BLaER1 treated with 17β-estradiol and CSF1 and Interleukin-3, amounts not matched to agents 10 nM and 100 nM (cell line): ENCODE measurements around the gene CEPT1.

ENCODE experiments used
- H3K27ac ChIP-seq, 11 experiments: shearing (Covaris generic); formaldehyde crosslinking; 2 replicates each; pipeline ENCODE4 v1.8.1; 2022
- H3K27me3 ChIP-seq, 11 experiments: shearing (Covaris generic); formaldehyde crosslinking; 2 replicates each; pipeline ENCODE4 v1.8.1; 2022
- H3K36me3 ChIP-seq, 11 experiments: shearing (Covaris generic); formaldehyde crosslinking; 2 replicates each; pipeline ENCODE4 v1.8.1; 2022
- H3K4me1 ChIP-seq, 10 experiments: shearing (Covaris generic); formaldehyde crosslinking; 2 replicates each; pipeline ENCODE4 v1.8.1; 2022
- H3K4me2 ChIP-seq, 11 experiments: shearing (Covaris generic); formaldehyde crosslinking; 2 replicates each; pipeline ENCODE4 v1.8.1; 2022
- H3K4me3 ChIP-seq, 10 experiments: shearing (Covaris generic); formaldehyde crosslinking; 2 replicates each; pipeline ENCODE4 v1.8.1; 2022
- H3K9ac ChIP-seq, 11 experiments: shearing (Covaris generic); formaldehyde crosslinking; 2 replicates each; pipeline ENCODE4 v1.8.1; 2022
- H3K9me3 ChIP-seq, 11 experiments: shearing (Covaris generic); formaldehyde crosslinking; replicated peaks in 1 of 11; 2 replicates each; pipeline ENCODE4 v1.8.1; 2022
- H4K20me1 ChIP-seq, 11 experiments: shearing (Covaris generic); formaldehyde crosslinking; 2 replicates each; pipeline ENCODE4 v1.8.1; 2022
- Cebpa-rat ChIP-seq, 11 experiments: shearing (Covaris generic); IDR thresholded peaks; 2 replicates each; pipeline ENCODE4 v1.8.1; 2022

CEPT1 gene

DNA sequence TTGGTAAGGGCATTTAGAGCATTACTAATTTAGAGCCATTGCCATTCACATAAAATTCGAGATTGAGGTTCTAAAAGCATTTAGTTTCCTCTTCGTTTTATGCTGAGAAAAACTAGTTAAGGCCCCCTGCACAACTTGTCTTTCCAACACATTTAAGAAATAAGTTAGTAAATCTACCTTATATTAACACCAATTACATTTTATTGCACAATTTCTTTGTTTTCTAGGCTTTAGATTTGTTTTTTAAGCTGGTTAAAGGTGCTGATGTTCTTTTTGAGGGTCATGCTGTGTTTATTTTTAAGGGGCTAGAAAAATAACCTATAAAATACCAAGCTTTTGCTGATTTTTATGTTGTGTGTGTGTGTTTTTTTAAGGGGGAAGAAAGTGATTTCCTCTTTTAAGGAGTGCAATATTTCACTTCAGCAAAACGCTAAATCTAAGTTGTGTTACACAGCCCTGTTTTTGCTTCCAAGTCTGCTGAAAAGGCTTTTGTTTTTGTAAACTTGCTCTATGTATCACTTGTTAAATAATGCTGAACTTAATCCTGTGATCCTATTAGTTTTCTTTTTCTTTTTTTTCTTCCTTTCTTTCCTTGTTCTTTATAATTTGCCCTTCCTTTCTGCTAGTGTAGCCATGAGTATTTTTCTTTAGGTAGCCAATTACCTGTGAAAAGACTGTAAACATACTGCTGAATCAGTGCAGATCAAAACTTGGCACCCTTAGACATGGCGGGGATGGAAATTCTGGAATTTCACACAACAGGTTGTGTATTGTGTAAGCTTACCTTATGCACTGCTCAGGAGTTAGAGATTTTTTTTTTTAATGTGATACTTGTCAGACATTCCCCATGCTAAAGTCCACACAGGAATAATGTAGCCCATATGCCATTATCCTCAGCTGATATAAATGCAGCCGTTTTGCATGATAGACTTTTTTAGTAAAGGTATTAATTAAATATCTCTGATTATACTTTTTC lies 1.5 kb downstream of the CEPT1 start:
- peak in 2 of 11 experiments; percentile 16 to 55; a peak in 1 of 22 replicates for TF ChIP-seq Cebpa-rat (IDR thresholded peaks at IDR 0.05)
- Histone ChIP-seq H3K36me3 (peaks cover 6 to 48% (median 21%) of the 10 kb centered on the region in 11 experiments), H3K4me1 (peaks cover 27 to 72% (median 33%) of the 10 kb centered on the region in 10 experiments), H3K9me3 (no peaks in the 10 kb centered on the region), H3K4me3 (peak overlapping the region; percentile 79 to 98 (median 90)), H4K20me1 (peaks cover 8 to 60% (median 42%) of the 10 kb centered on the region in 11 experiments; a peak in 20 of 22 replicates), H3K27ac (peak overlapping the region in 10 of 11 experiments; percentile 83 to 96 (median 92); a peak in 19 of 22 replicates), H3K9ac (peak overlapping the region; percentile 86 to 97 (median 93)), H3K4me2 (peak overlapping the region; percentile 77 to 98 (median 88)), H3K27me3 (no peaks in the 10 kb centered on the region)

DNA sequence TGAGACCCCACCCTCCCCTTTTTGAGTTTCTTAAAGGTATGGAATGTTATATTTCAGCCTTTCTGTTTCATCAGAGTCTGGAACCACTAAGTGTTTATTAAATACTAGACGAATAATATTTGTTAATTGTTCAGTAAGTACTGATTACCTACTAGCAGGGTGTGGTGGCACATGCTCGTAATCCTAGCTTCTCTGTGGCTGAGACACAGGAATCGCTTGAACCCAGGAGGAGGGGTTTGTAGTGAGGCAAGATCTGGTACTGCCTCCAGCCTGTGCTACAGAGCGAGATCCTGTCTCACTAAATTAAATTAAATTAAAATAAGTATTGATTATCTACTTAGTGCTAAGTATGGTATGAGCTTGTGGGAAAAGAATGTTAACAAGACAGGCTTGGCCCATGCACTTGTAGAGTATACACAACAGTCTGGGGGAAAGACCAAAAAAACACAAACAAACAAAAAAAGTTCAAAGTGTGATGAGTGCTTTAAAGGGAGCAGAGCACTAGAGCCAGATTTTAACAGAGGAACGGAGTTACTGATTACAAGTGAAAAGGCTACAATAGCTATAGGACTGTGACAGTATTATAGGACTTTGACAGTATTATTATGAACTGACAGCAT lies 2.4 kb downstream of the CEPT1 start:
- Histone ChIP-seq H3K4me3 (peak overlapping the region in 3 of 10 experiments; percentile 88 to 93 (median 90); a peak in 6 of 20 replicates), H3K36me3 (peaks cover 5 to 43% (median 19%) of the 10 kb centered on the region in 11 experiments)

DNA sequence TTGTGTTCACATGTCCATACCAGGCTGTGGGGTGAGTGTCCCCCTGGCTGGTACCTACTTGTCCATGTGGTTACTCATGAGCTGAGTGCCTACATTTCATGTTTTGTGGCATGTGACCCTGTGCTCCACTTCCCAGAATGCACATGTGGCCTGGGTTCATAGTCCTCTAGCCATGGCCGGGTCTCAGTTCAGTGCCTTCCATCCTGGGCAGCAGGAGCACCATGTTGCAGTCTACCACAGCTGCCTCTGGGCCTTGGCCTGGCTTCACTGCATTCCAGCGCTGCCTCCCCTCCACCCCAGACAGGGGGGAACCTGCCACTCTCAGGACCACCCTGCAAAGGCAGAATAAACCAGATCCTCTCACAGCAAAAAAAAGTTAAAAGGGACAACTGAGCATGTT lies 5.5 kb downstream of the CEPT1 start:
- no peak overlapping the region for H3K4me3 ChIP-seq
- peaks cover 17 to 87% (median 21%) of the 10 kb centered on the region in 10 experiments for H3K4me1 ChIP-seq
- no peaks in the 10 kb centered on the region for H3K9me3 ChIP-seq
- H3K27ac ChIP-seq, result peak overlapping the region in 1 of 11 experiments; percentile 0; a peak in 2 of 22 replicates
- no peaks in the 10 kb centered on the region for H3K27me3 ChIP-seq
- H3K9ac ChIP-seq, result no peak overlapping the region
- no peak for TF ChIP-seq Cebpa-rat (IDR thresholded peaks at IDR 0.05)
- H3K36me3 ChIP-seq, result peaks cover 36 to 68% (median 46%) of the 10 kb centered on the region in 11 experiments
- H3K4me2 ChIP-seq, result peak overlapping the region in 3 of 11 experiments; percentile 33 to 83 (median 75); a peak in 5 of 22 replicates
- peaks cover 12 to 98% (median 69%) of the 10 kb centered on the region in 11 experiments; a peak in 21 of 22 replicates for H4K20me1 ChIP-seq

More for the DNA sequence above, 2.4 kb downstream of the CEPT1 start:
- Histone ChIP-seq H3K4me2 (peak overlapping the region; percentile 77 to 98 (median 88); a peak in 19 of 22 replicates), H3K27me3 (no peaks in the 10 kb centered on the region), H3K9ac (peak overlapping the region in 5 of 11 experiments; percentile 92 to 97 (median 94); a peak in 7 of 22 replicates), H4K20me1 (peaks cover 12 to 68% (median 51%) of the 10 kb centered on the region in 11 experiments; a peak in 21 of 22 replicates), H3K4me1 (peaks cover 27 to 72% (median 33%) of the 10 kb centered on the region in 10 experiments), H3K27ac (peak overlapping the region in 3 of 11 experiments; percentile 90 to 95 (median 93); a peak in 4 of 22 replicates), H3K9me3 (no peaks in the 10 kb centered on the region)
- TF ChIP-seq Cebpa-rat (IDR thresholded peaks at IDR 0.05), result no peak

- H3K4me3 ChIP-seq, result no peak overlapping the region
- H3K27me3 ChIP-seq, result no peaks in the 10 kb centered on the region
- H3K4me2 ChIP-seq, result peak overlapping the region in 3 of 11 experiments; percentile 33 to 83 (median 75); a peak in 5 of 22 replicates
- H3K27ac ChIP-seq, result peak overlapping the region in 2 of 11 experiments; percentile 0 to 7; a peak in 2 of 22 replicates
- peaks cover 13 to 94% (median 17%) of the 10 kb centered on the region in 10 experiments for H3K4me1 ChIP-seq
- peaks cover 42 to 74% (median 52%) of the 10 kb centered on the region in 11 experiments for H3K36me3 ChIP-seq
- TF ChIP-seq Cebpa-rat (IDR thresholded peaks at IDR 0.05), result no peak
- no peaks in the 10 kb centered on the region for H3K9me3 ChIP-seq
- H3K9ac ChIP-seq, result no peak overlapping the region
- peaks cover 16 to 93% (median 68%) of the 10 kb centered on the region in 11 experiments; a peak in 21 of 22 replicates for H4K20me1 ChIP-seq
Observed at GRCh38 chr1:111145963-111146768, 6.1 kb downstream of the CEPT1 start.

- Histone ChIP-seq H4K20me1 (peaks cover 12 to 100% (median 66%) of the 10 kb centered on the region in 11 experiments; a peak in 20 of 22 replicates), H3K4me3 (no peak overlapping the region), H3K9ac (no peak overlapping the region), H3K27me3 (no peaks in the 10 kb centered on the region), H3K4me2 (peak overlapping the region in 2 of 11 experiments; percentile 1 to 41; a peak in 2 of 22 replicates), H3K36me3 (peaks cover 60 to 91% (median 69%) of the 10 kb centered on the region in 11 experiments), H3K27ac (no peak overlapping the region), H3K9me3 (peaks cover 0 to 2% (median under 1%) of the 10 kb centered on the region in 11 experiments; a peak in 6 of 22 replicates), H3K4me1 (peaks cover 0 to 92% (median under 1%) of the 10 kb centered on the region in 10 experiments; a peak in 8 of 20 replicates)
- TF ChIP-seq Cebpa-rat (IDR thresholded peaks at IDR 0.05), result no peak
Observed at GRCh38 chr1:111147948-111148347, 7.9 kb downstream of the CEPT1 start.

DNA sequence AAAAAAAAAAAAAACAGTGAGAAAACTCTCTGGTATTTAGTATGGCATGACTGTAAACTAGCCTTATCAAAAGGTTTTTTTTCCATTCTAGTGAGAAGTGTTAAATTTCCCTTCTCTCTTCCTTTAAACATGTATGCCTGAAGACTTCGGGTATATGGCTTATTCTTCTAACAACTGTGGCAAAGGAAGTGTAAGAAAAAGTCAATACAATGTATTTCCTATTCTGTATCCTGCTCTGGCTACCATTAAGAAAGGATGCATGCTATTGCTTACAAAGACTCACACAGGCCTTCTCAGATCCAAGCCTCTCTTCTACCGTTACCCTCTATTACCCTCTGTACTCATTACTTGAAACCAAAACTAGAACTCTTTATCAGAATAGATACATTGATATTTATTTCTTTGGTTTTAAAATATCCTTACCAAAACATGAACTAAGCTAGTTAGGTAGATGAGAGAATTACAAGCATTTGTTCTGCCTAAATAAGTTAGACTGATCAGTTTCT lies 8.4 kb downstream of the CEPT1 start:
- H3K4me2 ChIP-seq, result peak overlapping the region in 2 of 11 experiments; percentile 4 to 41; a peak in 2 of 22 replicates
- H4K20me1 ChIP-seq, result peaks cover 12 to 100% (median 65%) of the 10 kb centered on the region in 11 experiments; a peak in 20 of 22 replicates
- H3K27ac ChIP-seq, result no peak overlapping the region
- H3K9ac ChIP-seq, result no peak overlapping the region
- H3K4me1 ChIP-seq, result peaks cover 0 to 92% (median 0%) of the 10 kb centered on the region in 10 experiments; a peak in 7 of 20 replicates
- H3K27me3 ChIP-seq, result no peaks in the 10 kb centered on the region
- H3K4me3 ChIP-seq, result no peak overlapping the region
- peaks cover 0 to 6% (median 5%) of the 10 kb centered on the region in 11 experiments; a peak in 15 of 22 replicates for H3K9me3 ChIP-seq
- H3K36me3 ChIP-seq, result peaks cover 65 to 92% (median 74%) of the 10 kb centered on the region in 11 experiments
- no peak for TF ChIP-seq Cebpa-rat (IDR thresholded peaks at IDR 0.05)

DNA sequence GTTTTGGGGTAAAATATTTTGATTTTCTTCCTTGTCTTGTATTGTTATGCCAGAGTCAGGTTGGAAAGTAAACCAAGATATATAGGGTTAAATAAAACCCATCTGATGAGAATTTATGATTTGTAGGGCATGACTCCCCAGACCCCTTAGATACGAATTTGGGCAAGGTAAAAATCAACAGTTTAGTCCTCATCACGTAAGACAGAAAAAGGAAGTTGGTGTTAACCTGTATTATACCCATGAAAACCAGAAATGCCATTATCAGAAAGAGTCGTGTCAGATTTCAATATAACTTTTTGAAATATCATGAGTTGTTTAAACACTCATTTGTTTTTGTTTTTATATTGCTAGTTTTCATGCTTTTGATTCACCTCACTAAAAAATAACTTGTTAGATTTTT lies 11.8 kb downstream of the CEPT1 start:
- H3K27ac ChIP-seq, result no peak overlapping the region
- no peak for TF ChIP-seq Cebpa-rat (IDR thresholded peaks at IDR 0.05)
- peaks cover 0 to 75% (median 0%) of the 10 kb centered on the region in 10 experiments; a peak in 4 of 20 replicates for H3K4me1 ChIP-seq
- H3K9me3 ChIP-seq, result peaks cover 0 to 10% (median 9%) of the 10 kb centered on the region in 11 experiments; a peak in 16 of 22 replicates
- no peak overlapping the region for H3K4me3 ChIP-seq
- H3K27me3 ChIP-seq, result no peaks in the 10 kb centered on the region
- peaks cover 14 to 100% (median 67%) of the 10 kb centered on the region in 11 experiments; a peak in 19 of 22 replicates for H4K20me1 ChIP-seq
- H3K4me2 ChIP-seq, result peak overlapping the region in 2 of 11 experiments; percentile 18 to 22; a peak in 3 of 22 replicates
- H3K9ac ChIP-seq, result peak overlapping the region in 1 of 11 experiments; percentile 15; a peak in 1 of 22 replicates
- H3K36me3 ChIP-seq, result peaks cover 83 to 100% (median 95%) of the 10 kb centered on the region in 11 experiments
